A549 treated with DMSO at 1 μM for 4 hours (cell line): Measurements from ENCODE around the gene SH3GL3. TPM values are rescaled to one million over a fixed set of nuclear protein-coding genes. Genes with fewer than 3 reads are reported as not detected.

Experiments
- total RNA-seq: library from RNA; stranded (reverse); fragments of 200-300 nt; extraction: Qiagen RNA extraction; gene quantifications from 5 replicates; pipeline ENCODE4 v1.2.3, GENCODE V29; 2022; ENCODE audit warnings: low read depth

Gene SH3GL3, protein sequence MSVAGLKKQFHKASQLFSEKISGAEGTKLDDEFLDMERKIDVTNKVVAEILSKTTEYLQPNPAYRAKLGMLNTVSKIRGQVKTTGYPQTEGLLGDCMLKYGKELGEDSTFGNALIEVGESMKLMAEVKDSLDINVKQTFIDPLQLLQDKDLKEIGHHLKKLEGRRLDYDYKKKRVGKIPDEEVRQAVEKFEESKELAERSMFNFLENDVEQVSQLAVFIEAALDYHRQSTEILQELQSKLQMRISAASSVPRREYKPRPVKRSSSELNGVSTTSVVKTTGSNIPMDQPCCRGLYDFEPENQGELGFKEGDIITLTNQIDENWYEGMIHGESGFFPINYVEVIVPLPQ
- 0.64 to 0.75 TPM (median 0.67 TPM) in 5 replicates for total RNA-seq

DNA sequence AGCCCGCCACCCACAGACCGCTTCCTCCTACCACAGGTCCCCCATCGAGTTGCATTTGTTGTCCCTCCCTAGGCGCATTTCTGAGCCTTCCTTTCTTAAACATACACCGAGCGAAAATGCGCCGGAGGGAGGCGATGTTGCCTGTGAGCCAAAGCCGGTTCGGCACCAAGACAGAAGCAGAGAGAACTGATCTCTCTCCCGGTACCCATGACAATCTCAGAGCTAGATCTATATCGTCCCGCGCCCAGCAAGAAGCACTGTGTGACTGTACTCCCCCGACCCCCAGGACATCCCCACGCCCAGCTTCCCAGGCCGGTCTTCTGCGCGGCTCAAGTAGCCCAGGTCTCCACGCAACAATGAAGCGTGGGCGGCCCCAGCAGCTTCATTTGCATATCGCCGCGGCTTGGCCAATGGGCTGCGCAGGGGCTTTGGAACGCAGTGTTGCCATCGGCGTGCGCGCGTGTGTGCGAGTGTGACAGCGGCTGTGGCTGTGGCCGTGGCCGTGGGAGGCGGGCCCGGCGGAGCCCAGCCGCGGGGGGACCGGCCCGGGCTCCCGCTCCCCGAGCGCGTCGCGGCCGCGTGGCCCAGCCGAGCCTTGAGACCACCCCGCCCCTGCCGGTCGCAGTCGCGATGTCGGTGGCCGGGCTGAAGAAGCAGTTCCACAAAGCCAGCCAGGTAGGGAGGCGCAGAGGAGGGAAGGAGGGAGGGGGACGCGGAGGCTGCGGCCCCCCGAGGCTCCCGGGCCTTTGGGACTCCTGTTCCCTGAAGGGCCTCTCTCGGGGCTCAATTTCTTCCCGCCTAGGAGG, at the start of gene SH3GL3:
Gene SH3GL3 (plus strand): TSS at position 438 of the 806 bp plus-strand sequence. CDS start 193 bp downstream, at position 631.

DNA sequence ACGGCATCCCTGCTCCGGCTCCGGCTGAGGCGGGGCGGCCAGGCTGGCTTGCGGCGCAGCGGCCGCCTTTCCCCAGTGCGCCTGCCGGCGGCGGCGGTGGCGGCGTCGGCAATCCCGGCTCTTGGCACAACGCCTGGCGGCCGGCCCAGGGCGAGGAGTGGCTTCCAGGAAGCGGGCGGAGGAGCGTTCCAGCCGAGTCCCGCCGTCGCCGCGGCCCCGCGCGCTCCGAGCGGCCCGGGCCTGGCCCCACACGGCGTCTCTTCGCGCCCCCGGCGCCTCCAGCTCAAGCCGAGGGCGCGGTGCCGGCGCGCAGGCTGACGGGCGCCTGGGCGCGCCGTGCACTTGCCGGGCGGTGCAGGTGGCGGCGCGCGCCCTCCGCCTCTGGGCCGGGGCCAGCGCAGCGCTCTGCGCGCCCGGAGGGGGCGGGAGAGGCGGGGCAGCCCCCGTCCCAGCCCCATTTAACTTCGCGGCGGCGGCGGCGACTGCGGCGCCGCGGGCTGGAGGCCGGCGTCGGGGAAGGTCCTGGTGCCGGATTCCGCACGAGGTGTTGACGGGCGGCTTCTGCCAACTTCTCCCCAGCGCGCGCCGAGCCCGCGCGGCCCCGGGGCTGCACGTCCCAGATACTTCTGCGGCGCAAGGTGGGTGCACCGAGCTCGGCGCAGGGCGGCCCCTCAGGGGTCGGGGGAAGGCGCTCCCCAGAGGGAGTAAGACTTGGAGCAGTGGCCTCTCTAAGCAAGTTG, 206.7 kb downstream of the SH3GL3 start, which contains the start of gene ADAMTSL3:
Gene ADAMTSL3 (plus strand): TSS at position 485 of the 740 bp plus-strand sequence. CDS start 1,639 bp downstream, outside the sequence.

Other genes with a start within 250 kb of the SH3GL3 start
- gene HDGFL3, start 239.5 kb upstream of the SH3GL3 start, total RNA-seq = 47.4 to 68.1 TPM (median 61.6 TPM) in 5 replicates
- 0.49 to 0.65 TPM (median 0.53 TPM) in 5 replicates for gene BNC1, start 162.7 kb upstream of the SH3GL3 start, total RNA-seq
- gene ADAMTSL3, start 206.8 kb downstream of the SH3GL3 start, total RNA-seq = 0.31 to 0.76 TPM (median 0.48 TPM) in 5 replicates